ENCODE measurements around the gene CTSE. TPM values are rescaled to one million over a fixed set of nuclear protein-coding genes. Genes with fewer than 3 reads are reported as not detected.

The CTSE gene
- total and polyA plus RNA-seq, 2 of the 13 experiments (the other 11 are each of a cell fraction or from before 2014, with no cell fraction given): 0.50 to 0.69 TPM

GRCh38 chr1:206050655-206051235, 27.1 kb upstream of the CTSE start (continued):
- TF ChIP-seq, protein P1, sequence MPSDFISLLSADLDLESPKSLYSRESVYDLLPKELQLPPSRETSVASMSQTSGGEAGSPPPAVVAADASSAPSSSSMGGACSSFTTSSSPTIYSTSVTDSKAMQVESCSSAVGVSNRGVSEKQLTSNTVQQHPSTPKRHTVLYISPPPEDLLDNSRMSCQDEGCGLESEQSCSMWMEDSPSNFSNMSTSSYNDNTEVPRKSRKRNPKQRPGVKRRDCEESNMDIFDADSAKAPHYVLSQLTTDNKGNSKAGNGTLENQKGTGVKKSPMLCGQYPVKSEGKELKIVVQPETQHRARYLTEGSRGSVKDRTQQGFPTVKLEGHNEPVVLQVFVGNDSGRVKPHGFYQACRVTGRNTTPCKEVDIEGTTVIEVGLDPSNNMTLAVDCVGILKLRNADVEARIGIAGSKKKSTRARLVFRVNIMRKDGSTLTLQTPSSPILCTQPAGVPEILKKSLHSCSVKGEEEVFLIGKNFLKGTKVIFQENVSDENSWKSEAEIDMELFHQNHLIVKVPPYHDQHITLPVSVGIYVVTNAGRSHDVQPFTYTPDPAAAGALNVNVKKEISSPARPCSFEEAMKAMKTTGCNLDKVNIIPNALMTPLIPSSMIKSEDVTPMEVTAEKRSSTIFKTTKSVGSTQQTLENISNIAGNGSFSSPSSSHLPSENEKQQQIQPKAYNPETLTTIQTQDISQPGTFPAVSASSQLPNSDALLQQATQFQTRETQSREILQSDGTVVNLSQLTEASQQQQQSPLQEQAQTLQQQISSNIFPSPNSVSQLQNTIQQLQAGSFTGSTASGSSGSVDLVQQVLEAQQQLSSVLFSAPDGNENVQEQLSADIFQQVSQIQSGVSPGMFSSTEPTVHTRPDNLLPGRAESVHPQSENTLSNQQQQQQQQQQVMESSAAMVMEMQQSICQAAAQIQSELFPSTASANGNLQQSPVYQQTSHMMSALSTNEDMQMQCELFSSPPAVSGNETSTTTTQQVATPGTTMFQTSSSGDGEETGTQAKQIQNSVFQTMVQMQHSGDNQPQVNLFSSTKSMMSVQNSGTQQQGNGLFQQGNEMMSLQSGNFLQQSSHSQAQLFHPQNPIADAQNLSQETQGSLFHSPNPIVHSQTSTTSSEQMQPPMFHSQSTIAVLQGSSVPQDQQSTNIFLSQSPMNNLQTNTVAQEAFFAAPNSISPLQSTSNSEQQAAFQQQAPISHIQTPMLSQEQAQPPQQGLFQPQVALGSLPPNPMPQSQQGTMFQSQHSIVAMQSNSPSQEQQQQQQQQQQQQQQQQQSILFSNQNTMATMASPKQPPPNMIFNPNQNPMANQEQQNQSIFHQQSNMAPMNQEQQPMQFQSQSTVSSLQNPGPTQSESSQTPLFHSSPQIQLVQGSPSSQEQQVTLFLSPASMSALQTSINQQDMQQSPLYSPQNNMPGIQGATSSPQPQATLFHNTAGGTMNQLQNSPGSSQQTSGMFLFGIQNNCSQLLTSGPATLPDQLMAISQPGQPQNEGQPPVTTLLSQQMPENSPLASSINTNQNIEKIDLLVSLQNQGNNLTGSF (CRISPR knock-in tag; IDR thresholded peaks at IDR 0.05): no peak
- no peak for TF ChIP-seq NR2C2 (CRISPR knock-in tag; IDR thresholded peaks at IDR 0.05; ENCODE audit: borderline replicate concordance)
- no peak for TF ChIP-seq U2AF2 (IDR thresholded peaks at IDR 0.05; ENCODE audit: low read depth, low read length)
- no peak for TF ChIP-seq POGZ (CRISPR knock-in tag; IDR thresholded peaks at IDR 0.05)
- no peak for TF ChIP-seq NFIC (IDR thresholded peaks at IDR 0.05; ENCODE audit: low read length)
- TF ChIP-seq, protein P2, sequence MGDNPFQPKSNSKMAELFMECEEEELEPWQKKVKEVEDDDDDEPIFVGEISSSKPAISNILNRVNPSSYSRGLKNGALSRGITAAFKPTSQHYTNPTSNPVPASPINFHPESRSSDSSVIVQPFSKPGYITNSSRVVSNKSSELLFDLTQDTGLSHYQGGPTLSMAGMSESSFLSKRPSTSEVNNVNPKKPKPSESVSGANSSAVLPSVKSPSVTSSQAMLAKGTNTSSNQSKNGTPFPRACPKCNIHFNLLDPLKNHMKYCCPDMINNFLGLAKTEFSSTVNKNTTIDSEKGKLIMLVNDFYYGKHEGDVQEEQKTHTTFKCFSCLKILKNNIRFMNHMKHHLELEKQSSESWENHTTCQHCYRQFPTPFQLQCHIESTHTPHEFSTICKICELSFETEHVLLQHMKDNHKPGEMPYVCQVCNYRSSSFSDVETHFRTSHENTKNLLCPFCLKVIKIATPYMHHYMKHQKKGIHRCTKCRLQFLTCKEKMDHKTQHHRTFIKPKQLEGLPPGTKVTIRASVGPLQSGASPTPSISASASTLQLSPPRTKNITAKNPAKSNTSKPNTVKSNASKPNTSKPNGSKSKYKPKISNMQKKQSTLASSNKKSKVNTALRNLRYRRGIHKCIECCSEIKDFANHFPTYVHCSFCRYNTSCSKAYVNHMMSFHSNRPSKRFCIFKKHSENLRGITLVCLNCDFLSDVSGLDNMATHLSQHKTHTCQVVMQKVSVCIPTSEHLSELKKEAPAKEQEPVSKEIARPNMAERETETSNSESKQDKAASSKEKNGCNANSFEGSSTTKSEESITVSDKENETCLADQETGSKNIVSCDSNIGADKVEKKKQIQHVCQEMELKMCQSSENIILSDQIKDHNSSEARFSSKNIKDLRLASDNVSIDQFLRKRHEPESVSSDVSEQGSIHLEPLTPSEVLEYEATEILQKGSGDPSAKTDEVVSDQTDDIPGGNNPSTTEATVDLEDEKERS (CRISPR knock-in tag; IDR thresholded peaks at IDR 0.05): no peak

Data from HepG2 (cell line).